ENCODE data around the gene ZNRF1. TPM values are rescaled to one million over a fixed set of nuclear protein-coding genes. Genes with fewer than 3 reads are reported as not detected.

Gene ZNRF1
- total RNA-seq, 1 donor from 2014 or later = 66.1 TPM

- Mint-ChIP-seq H3K27me3 (no peaks in the 10 kb centered on the region), H3K4me3 (ENCODE audit: low read depth) (no peak overlapping the region), H3K9me3 (ENCODE audit: low read depth) (no peaks in the 10 kb centered on the region), H3K27ac (no peak overlapping the region), H3K36me3 (ENCODE audit: insufficient read depth) (peaks cover 2% of the 10 kb centered on the region), H3K4me1 (ENCODE audit: low read depth) (peaks cover 38% of the 10 kb centered on the region)
- TF ChIP-seq CTCF (IDR thresholded peaks at IDR 0.05; ENCODE audit: unreplicated experiment) = no peak
- DNase-seq (ENCODE audit: low spot score, unreplicated experiment) = no peak
Observed at GRCh38 chr16:75086281-75086680, 87.5 kb downstream of the ZNRF1 start.

GRCh38 chr16:75086688-75087374 is 88.0 kb downstream of the ZNRF1 start:
- peaks cover 37% of the 10 kb centered on the region for H3K4me1 Mint-ChIP-seq (ENCODE audit: low read depth)
- TF ChIP-seq CTCF (IDR thresholded peaks at IDR 0.05; ENCODE audit: unreplicated experiment) = no peak
- no peaks in the 10 kb centered on the region for H3K9me3 Mint-ChIP-seq (ENCODE audit: low read depth)
- no peak for DNase-seq (ENCODE audit: low spot score, unreplicated experiment)
- peak overlapping the region; percentile 19 for H3K27ac Mint-ChIP-seq
- peaks cover 2% of the 10 kb centered on the region for H3K36me3 Mint-ChIP-seq (ENCODE audit: insufficient read depth)
- no peaks in the 10 kb centered on the region for H3K27me3 Mint-ChIP-seq
- H3K4me3 Mint-ChIP-seq (ENCODE audit: low read depth) = no peak overlapping the region

- TF ChIP-seq CTCF (IDR thresholded peaks at IDR 0.05; ENCODE audit: unreplicated experiment) = no peak
- Mint-ChIP-seq H3K27me3 (no peaks in the 10 kb centered on the region), H3K36me3 (ENCODE audit: insufficient read depth) (peaks cover 2% of the 10 kb centered on the region), H3K27ac (peak overlapping the region; percentile 19), H3K4me3 (ENCODE audit: low read depth) (no peak overlapping the region), H3K4me1 (ENCODE audit: low read depth) (peaks cover 40% of the 10 kb centered on the region), H3K9me3 (ENCODE audit: low read depth) (no peaks in the 10 kb centered on the region)
- no peak for DNase-seq (ENCODE audit: low spot score, unreplicated experiment)
Observed at GRCh38 chr16:75087375-75087979, 88.7 kb downstream of the ZNRF1 start.

GRCh38 chr16:75088216-75088615 is 89.4 kb downstream of the ZNRF1 start:
- Mint-ChIP-seq H3K4me1 (ENCODE audit: low read depth) (peaks cover 43% of the 10 kb centered on the region), H3K27ac (no peak overlapping the region), H3K9me3 (ENCODE audit: low read depth) (no peaks in the 10 kb centered on the region), H3K4me3 (ENCODE audit: low read depth) (no peak overlapping the region), H3K36me3 (ENCODE audit: insufficient read depth) (peaks cover 2% of the 10 kb centered on the region), H3K27me3 (no peaks in the 10 kb centered on the region)
- no peak for DNase-seq (ENCODE audit: low spot score, unreplicated experiment)
- no peak for TF ChIP-seq CTCF (IDR thresholded peaks at IDR 0.05; ENCODE audit: unreplicated experiment)

GRCh38 chr16:75088934-75089333 is 90.1 kb downstream of the ZNRF1 start:
- Mint-ChIP-seq H3K27ac (no peak overlapping the region), H3K4me3 (ENCODE audit: low read depth) (no peak overlapping the region)

More at GRCh38 chr16:75088934-75089333, 90.1 kb downstream of the ZNRF1 start:
- peaks cover 2% of the 10 kb centered on the region for H3K36me3 Mint-ChIP-seq (ENCODE audit: insufficient read depth)
- TF ChIP-seq CTCF (IDR thresholded peaks at IDR 0.05; ENCODE audit: unreplicated experiment) = no peak
- no peak for DNase-seq (ENCODE audit: low spot score, unreplicated experiment)
- H3K9me3 Mint-ChIP-seq (ENCODE audit: low read depth) = no peaks in the 10 kb centered on the region
- H3K27me3 Mint-ChIP-seq = no peaks in the 10 kb centered on the region
- peaks cover 36% of the 10 kb centered on the region for H3K4me1 Mint-ChIP-seq (ENCODE audit: low read depth)
